ENCODE results near the gene ASPDH.

DNA sequence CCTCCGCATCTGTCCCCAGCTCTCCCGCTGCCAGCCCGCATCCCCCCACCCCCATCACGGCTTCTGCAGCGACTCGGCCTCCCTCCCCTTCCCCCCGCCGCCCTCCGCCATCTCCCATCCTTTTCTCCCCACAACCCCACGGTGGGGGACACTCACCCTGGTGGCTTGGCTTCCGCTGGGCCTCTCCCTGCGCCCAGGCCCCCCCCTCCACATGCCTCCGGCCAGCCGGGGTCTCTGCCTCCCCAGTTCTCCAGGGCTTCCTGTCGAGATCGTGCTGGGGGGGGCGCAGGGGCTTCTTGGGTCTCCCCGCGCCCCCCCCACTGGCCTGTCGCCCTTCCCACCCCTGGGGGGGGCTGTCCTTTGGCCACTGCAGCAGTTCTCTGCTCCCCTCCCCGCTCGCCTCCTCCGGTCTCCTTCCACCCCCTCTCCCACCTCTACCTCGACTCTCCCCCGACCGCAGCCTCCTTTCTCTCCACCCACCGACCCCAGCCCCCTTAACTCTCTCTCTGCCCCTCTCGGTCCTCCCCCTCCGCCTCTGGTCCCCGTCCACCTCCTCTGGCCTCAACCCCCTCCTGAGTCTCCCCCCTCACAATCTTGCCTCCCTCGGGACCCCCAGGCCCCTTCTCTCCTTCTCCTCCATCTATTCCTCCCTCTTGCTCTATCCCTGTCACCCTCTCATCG lies 37.5 kb upstream of the ASPDH start:
- no peak for TF ChIP-seq EZH2 (IDR thresholded peaks at IDR 0.05; ENCODE audit: low read length)
- TF ChIP-seq, protein P1, sequence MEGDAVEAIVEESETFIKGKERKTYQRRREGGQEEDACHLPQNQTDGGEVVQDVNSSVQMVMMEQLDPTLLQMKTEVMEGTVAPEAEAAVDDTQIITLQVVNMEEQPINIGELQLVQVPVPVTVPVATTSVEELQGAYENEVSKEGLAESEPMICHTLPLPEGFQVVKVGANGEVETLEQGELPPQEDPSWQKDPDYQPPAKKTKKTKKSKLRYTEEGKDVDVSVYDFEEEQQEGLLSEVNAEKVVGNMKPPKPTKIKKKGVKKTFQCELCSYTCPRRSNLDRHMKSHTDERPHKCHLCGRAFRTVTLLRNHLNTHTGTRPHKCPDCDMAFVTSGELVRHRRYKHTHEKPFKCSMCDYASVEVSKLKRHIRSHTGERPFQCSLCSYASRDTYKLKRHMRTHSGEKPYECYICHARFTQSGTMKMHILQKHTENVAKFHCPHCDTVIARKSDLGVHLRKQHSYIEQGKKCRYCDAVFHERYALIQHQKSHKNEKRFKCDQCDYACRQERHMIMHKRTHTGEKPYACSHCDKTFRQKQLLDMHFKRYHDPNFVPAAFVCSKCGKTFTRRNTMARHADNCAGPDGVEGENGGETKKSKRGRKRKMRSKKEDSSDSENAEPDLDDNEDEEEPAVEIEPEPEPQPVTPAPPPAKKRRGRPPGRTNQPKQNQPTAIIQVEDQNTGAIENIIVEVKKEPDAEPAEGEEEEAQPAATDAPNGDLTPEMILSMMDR (optimal IDR thresholded peaks at IDR 0.05 in 1 of 3, IDR thresholded peaks at IDR 0.05 in 1 of 3, conservative IDR thresholded peaks at IDR 0.05 in 1 of 3; ENCODE audit: extremely low read depth in 1 of 3, insufficient read depth in 2 of 3, low read length in 3 of 3): no peak

Data from keratinocyte (primary cell).